LNCaP clone FGC (cell line): ENCODE measurements around the gene RBP5.

Experiments
- DNase-seq: peaks from one replicate; pipeline ENCODE4 v3.0.0-alpha.2; 2011; ENCODE audit warnings: low read depth
- H3K4me3 ChIP-seq: 2 replicates; pipeline ENCODE4 v1.5.1; 2011; ENCODE audit warnings: mild to moderate bottlenecking, low read depth, low read length, control low read depth
- CTCF ChIP-seq: IDR thresholded peaks from 2 replicates; pipeline ENCODE4 v1.5.1; 2012; ENCODE audit warnings: mild to moderate bottlenecking; ENCODE audit not compliant: control insufficient read depth, insufficient read depth; ENCODE audit errors: extremely low read depth

Gene RBP5

GRCh38 chr12:7096979-7097378 lies 31.7 kb downstream of the RBP5 start:
- no peak for TF ChIP-seq CTCF
- no peak for DNase-seq
- H3K4me3 ChIP-seq, result no peak overlapping the region

DNA sequence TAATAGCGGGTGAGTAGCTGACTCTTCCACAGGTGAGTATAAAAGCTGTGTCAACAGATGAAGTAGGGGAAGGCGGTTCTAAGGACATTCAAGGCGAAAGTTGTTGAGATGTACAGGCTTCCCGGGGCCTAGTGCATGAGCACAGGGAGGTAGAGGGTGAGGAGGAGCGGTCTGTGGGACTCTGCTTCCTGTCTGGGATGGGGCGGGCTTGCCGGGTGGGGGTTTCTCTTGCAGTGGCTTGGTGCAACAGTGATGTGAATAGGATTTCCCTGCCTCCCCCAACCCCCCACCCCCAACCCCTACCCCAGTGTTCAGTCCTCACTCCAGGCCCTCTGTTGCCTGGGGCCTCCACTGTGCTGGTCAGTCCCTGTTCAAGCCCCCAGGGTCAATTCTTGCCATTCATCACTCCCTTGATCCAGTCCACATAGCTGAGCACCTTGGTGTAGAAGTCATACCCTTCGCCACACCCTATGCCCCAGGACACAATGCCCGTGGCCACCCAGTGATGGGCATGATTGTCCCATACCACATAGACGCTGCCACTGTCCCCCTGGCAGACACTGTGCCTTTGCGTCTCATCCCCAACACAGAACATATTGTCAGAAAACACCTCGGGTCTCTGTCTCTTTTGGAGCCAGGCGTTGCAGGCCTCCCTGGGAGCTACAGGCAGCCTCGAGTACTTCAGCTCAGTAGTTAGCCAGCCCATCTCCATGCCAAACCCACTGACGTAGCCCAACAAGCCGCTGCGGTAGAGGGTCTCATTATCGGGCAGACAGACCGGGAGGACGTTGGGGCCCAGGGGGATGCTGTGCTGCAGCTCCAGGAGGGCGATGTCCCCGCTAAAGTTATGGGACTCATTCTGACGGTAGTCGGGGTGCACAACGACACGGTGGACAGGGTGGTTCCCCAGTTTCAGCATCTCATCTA lies 32.4 kb downstream of the RBP5 start:
- DNase-seq, result no peak
- H3K4me3 ChIP-seq, result no peak overlapping the region
- TF ChIP-seq CTCF, result no peak

DNA sequence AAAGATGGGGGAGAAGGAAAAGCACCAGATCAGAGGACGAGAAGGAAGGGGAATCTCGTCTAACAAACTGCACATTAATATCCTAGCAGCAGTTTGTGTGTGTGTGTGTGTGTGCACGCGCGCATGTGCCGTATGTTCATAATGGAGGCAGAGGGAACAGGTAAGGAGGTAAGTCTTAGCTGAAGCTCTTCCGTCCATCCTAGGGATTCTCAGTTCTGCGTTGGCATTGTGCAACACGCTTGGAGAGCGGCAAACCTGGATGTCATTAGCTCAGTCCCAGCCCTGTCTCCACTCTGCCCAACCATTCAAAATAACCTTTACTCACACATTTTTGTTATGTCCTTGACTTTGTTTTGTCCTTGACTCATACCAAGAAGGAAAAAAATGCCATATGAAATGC lies 34.8 kb downstream of the RBP5 start:
- H3K4me3 ChIP-seq, result no peak overlapping the region
- no peak for DNase-seq
- TF ChIP-seq CTCF, result no peak

GRCh38 chr12:7093486-7093885 lies 35.2 kb downstream of the RBP5 start:
- TF ChIP-seq CTCF, result no peak
- H3K4me3 ChIP-seq, result no peak overlapping the region
- DNase-seq, result no peak

GRCh38 chr12:7092986-7093460 lies 35.7 kb downstream of the RBP5 start:
- no peak for TF ChIP-seq CTCF
- DNase-seq, result no peak
- H3K4me3 ChIP-seq, result no peak overlapping the region

DNA sequence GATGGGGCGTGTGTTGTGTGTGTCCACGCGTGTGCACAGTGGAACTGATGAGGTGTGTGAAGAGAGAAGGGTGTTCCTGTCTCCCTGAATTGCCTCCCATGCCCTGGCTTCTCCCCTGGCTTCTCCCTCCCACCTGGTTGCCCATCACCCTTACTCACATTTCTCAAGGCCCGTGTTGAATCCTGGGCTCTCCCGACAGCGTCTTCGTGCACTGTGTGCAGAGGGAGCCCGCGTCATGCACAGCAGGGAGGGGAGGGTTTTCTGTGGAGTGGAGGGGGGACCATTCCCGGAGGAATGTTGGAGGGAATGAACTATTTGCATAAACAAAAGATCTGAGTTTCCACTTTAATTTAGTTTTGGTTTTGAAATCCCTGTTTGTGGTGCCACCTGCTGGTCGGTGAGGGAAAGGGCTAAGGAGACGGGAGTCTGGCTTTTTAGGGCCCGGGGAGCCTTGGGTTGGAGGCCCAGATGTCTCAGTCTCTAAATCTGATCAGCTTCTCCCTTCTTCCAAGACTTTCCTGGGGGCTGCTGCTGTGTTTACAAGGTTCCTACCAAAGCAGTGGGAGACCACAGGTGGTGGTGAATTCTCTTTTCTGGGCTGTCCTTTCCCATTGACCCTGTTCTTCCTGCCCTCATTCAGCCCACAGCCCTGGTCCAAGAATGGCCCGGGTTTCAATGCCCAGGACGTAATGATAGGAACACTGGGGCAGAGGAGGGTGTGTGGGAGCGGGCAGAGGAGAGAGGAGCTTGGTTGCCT lies 36.3 kb downstream of the RBP5 start, which contains the start of gene C1R:
Gene C1R (minus strand): TSS at position 217 of the 757 bp plus-strand sequence. CDS start 57 bp downstream, at position 160.
- DNase-seq, result no peak
- H3K4me3 ChIP-seq, result peak within 1 kb of the TSS; percentile 52
- peak; percentile 84 for TF ChIP-seq CTCF
